Measurements from ENCODE around the gene SPATS2. TPM values are rescaled to one million over a fixed set of nuclear protein-coding genes. Genes with fewer than 3 reads are reported as not detected.
"Not testable (repeated sequence)": the region's sequence is repeated elsewhere in the genome, so short reads cannot be mapped to it uniquely, and the experiment has no call there.

Gene SPATS2
- total RNA-seq, 2 donors from 2014 or later, result 17.2 to 21.9 TPM

GRCh38 chr12:49502590-49502989 lies 135.3 kb downstream of the SPATS2 start:
- no peaks in the 10 kb centered on the region for H3K9me3 ChIP-seq
- intact Hi-C loops (cut with DNase I), result no loop called here
- no peak for TF ChIP-seq CTCF (IDR thresholded peaks at IDR 0.05)
- H3K27me3 ChIP-seq, result no peaks in the 10 kb centered on the region
- no peak for DNase-seq
- no peak overlapping the region for H3K4me3 ChIP-seq
- no peaks in the 10 kb centered on the region for H3K36me3 ChIP-seq
- no peaks in the 10 kb centered on the region for H3K4me1 ChIP-seq
- H3K27ac ChIP-seq, result no peak overlapping the region
- H3K9ac ChIP-seq (ENCODE audit: low read depth in 2 of 2, low read length in 2 of 2), result no peak overlapping the region

- H3K4me3 ChIP-seq, result no peak overlapping the region
- no peaks in the 10 kb centered on the region for H3K4me1 ChIP-seq
- no peak for TF ChIP-seq CTCF (IDR thresholded peaks at IDR 0.05)
- H3K27ac ChIP-seq, result peak overlapping the region; percentile 45
- H3K9me3 ChIP-seq, result no peaks in the 10 kb centered on the region
- DNase-seq, result peak; percentile 53
- no peaks in the 10 kb centered on the region for H3K36me3 ChIP-seq
- H3K27me3 ChIP-seq, result no peaks in the 10 kb centered on the region
- H3K9ac ChIP-seq (ENCODE audit: low read depth in 2 of 2, low read length in 2 of 2), result peak overlapping the region in 1 of 2 donors; percentile 40
- intact Hi-C loops (cut with DNase I), result no loop called here
Observed at GRCh38 chr12:49503674-49504180, 136.5 kb downstream of the SPATS2 start.

DNA sequence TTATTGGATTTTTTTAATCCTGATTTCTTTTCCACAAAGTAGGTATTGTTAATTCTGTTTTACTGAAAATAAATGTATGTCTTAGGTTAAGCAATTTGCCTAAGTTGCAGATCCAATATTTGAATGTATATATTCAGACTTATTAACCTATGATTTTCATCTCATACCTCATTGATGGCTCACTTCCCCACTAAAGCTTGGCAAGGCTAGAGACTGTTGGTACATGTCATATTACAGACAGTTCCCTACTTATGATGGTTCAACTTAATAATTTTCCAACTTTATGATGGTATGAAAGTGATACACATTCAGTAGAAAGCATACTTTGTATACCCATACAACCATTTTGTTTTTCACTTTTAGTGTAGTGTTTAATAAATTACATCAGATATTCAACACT lies 138.4 kb downstream of the SPATS2 start:
- Histone ChIP-seq H3K36me3 (no peaks in the 10 kb centered on the region), H3K9me3 (no peaks in the 10 kb centered on the region), H3K9ac (ENCODE audit: low read depth in 2 of 2, low read length in 2 of 2) (no peak overlapping the region), H3K4me1 (no peaks in the 10 kb centered on the region), H3K27me3 (no peaks in the 10 kb centered on the region), H3K27ac (no peak overlapping the region), H3K4me3 (no peak overlapping the region)
- no peak for TF ChIP-seq CTCF (IDR thresholded peaks at IDR 0.05)
- intact Hi-C loops (cut with DNase I), result no loop called here
- DNase-seq, result no peak

GRCh38 chr12:49507139-49507538 lies 139.9 kb downstream of the SPATS2 start:
- H3K4me1 ChIP-seq, result no peaks in the 10 kb centered on the region
- DNase-seq, result no peak
- H3K9ac ChIP-seq (ENCODE audit: low read depth in 2 of 2, low read length in 2 of 2), result no peak overlapping the region
- intact Hi-C loops (cut with DNase I), result no loop called here
- H3K9me3 ChIP-seq, result no peaks in the 10 kb centered on the region
- H3K4me3 ChIP-seq, result no peak overlapping the region
- H3K36me3 ChIP-seq, result no peaks in the 10 kb centered on the region
- H3K27me3 ChIP-seq, result no peaks in the 10 kb centered on the region
- no peak overlapping the region for H3K27ac ChIP-seq
- TF ChIP-seq CTCF (IDR thresholded peaks at IDR 0.05), result no peak

DNA sequence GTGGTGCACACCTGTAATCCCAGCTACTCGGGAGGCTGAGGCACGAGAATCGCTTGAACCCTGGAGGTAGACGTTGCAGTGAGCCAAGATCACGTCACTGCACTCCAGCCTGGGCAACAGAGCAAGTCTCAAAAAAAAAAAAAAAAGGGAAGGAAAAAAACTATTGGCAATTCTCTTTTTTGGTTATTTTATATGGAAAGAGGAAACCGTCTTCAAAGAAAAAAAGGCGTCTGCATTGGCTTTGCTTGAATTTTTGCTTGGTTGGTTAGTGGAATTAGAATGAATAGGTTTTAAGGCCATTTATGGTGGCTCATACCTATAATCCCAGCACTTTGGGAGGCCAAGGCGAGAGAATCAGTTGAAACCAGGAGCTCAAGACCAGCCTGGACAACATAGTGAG lies 142.4 kb downstream of the SPATS2 start:
- intact Hi-C loops (cut with DNase I); H3K27ac ChIP-seq; H3K4me3 ChIP-seq: not testable (repeated sequence)

GRCh38 chr12:49511410-49511809 lies 144.1 kb downstream of the SPATS2 start:
- H3K9ac ChIP-seq (ENCODE audit: low read depth in 2 of 2, low read length in 2 of 2), result no peak overlapping the region
- intact Hi-C loops (cut with DNase I), result no loop called here
- no peaks in the 10 kb centered on the region for H3K9me3 ChIP-seq
- no peak for TF ChIP-seq CTCF (IDR thresholded peaks at IDR 0.05)
- H3K36me3 ChIP-seq, result no peaks in the 10 kb centered on the region
- DNase-seq, result no peak
- H3K27me3 ChIP-seq, result no peaks in the 10 kb centered on the region
- no peak overlapping the region for H3K27ac ChIP-seq
- H3K4me3 ChIP-seq, result no peak overlapping the region
- no peaks in the 10 kb centered on the region for H3K4me1 ChIP-seq

More for the DNA sequence above, 142.4 kb downstream of the SPATS2 start:
- H3K9me3 ChIP-seq; H3K27me3 ChIP-seq; H3K4me1 ChIP-seq; DNase-seq; H3K36me3 ChIP-seq; H3K9ac ChIP-seq (ENCODE audit: low read depth in 2 of 2, low read length in 2 of 2): not testable (repeated sequence)
